HG02642 (cell line): Measurements from ENCODE around the gene DNASE1L2.
A peak's percentile ranks its signal among the peaks of the same experiment; 100 is the strongest.
"Not testable (repeated sequence)": the region's sequence is repeated elsewhere in the genome, so short reads cannot be mapped to it uniquely, and the experiment has no call there.

Experiments
- ATAC-seq: cut with Tn5 transposase; IDR thresholded peaks from one replicate; pipeline ENCODE4 v1.9.1; 2021; ENCODE audit warnings: mild to moderate bottlenecking; ENCODE audit not compliant: unreplicated experiment, poor library complexity

Gene DNASE1L2

GRCh38 chr16:2263026-2263425, 26.8 kb downstream of the DNASE1L2 start:
- not testable (repeated sequence) for ATAC-seq

GRCh38 chr16:2266887-2267286, 30.6 kb downstream of the DNASE1L2 start:
- ATAC-seq = not testable (repeated sequence)

- peak; percentile 71 for ATAC-seq
Observed at GRCh38 chr16:2267505-2267912, 31.3 kb downstream of the DNASE1L2 start.

GRCh38 chr16:2267913-2268666, 31.8 kb downstream of the DNASE1L2 start, which contains the start of gene RNPS1:
RNPS1 (minus strand) TSS chr16:2268126; CDS start chr16:2264643, 3,483 bp downstream.
- peak; percentile 81 for ATAC-seq

- no peak for ATAC-seq
Observed at GRCh38 chr16:2270070-2270462, 33.8 kb downstream of the DNASE1L2 start.

GRCh38 chr16:2270588-2271470, 34.6 kb downstream of the DNASE1L2 start:
- no peak for ATAC-seq

GRCh38 chr16:2271848-2272461, 35.7 kb downstream of the DNASE1L2 start:
- ATAC-seq = no peak

- ATAC-seq = no peak
Observed at GRCh38 chr16:2273484-2273883, 37.2 kb downstream of the DNASE1L2 start.

- no peak for ATAC-seq
Observed at GRCh38 chr16:2273931-2274330, 37.7 kb downstream of the DNASE1L2 start.

- no peak for ATAC-seq
Observed at GRCh38 chr16:2275476-2276367, 39.5 kb downstream of the DNASE1L2 start.

- ATAC-seq = no peak
Observed at GRCh38 chr16:2276368-2277195, 40.3 kb downstream of the DNASE1L2 start.

- no peak for ATAC-seq
Observed at GRCh38 chr16:2277466-2278271, 41.4 kb downstream of the DNASE1L2 start.

- ATAC-seq = no peak
Observed at GRCh38 chr16:2278272-2278608, 42.0 kb downstream of the DNASE1L2 start.

- ATAC-seq = no peak
Observed at GRCh38 chr16:2278956-2279800, 42.9 kb downstream of the DNASE1L2 start.

- ATAC-seq = no peak
Observed at GRCh38 chr16:2280461-2280860, 44.2 kb downstream of the DNASE1L2 start.

- ATAC-seq = no peak
Observed at GRCh38 chr16:2280981-2281542, 44.8 kb downstream of the DNASE1L2 start.

GRCh38 chr16:2282262-2282661, 46.0 kb downstream of the DNASE1L2 start:
- ATAC-seq = no peak
